H1 (cell line): ENCODE measurements around the gene FBLN2. TPM values are rescaled to one million over a fixed set of nuclear protein-coding genes. Genes with fewer than 3 reads are reported as not detected.

Experiments used
- CTCF ChIA-PET: fragments of 300-600 bp; sonication (Branson Sonifier 250); formaldehyde crosslinking; loops from one replicate; lab custom pipeline; 2021; ENCODE audit not compliant: partially characterized antibody; lab: Charles Lee
- POLR2A ChIA-PET: fragments of 300-600 bp; sonication (Branson Sonifier 250); formaldehyde crosslinking; loops from one replicate; lab custom pipeline; 2021; ENCODE audit warnings: inconsistent platforms; ENCODE audit not compliant: partially characterized antibody; lab: Charles Lee
- DNase-seq, 2 experiments: peaks; one replicate each; pipeline versions ENCODE4 v3.0.0 to v3.0.0-alpha.2; 2010 to 2022; ENCODE audit warnings: low spot score in 2 of 2, low read depth in 1 of 2, mixed read lengths in 1 of 2
- FAIRE-seq: peaks from 2 replicates; lab custom pipeline; 2011; peaks lifted over from hg19 to GRCh38; lab: Jason Lieb, UNC
- H2AFZ ChIP-seq: 2 replicates; pipeline ENCODE4 v1.8.1; 2012; ENCODE audit warnings: low read length, inconsistent platforms
- H2AK5ac ChIP-seq: 2 replicates; pipeline ENCODE4 v1.6.1; 2013; ENCODE audit warnings: low read depth, low read length
- H2BK120ac ChIP-seq: replicated peaks from 2 replicates; pipeline ENCODE3; 2013; ENCODE audit warnings: low read depth, low read length, inconsistent platforms
- H2BK12ac ChIP-seq: 2 replicates; pipeline ENCODE4 v1.6.1; 2013; ENCODE audit warnings: low read depth, low read length
- H2BK15ac ChIP-seq: 2 replicates; pipeline ENCODE4 v1.6.1; 2013; ENCODE audit warnings: low read length
- H2BK20ac ChIP-seq: 2 replicates; pipeline ENCODE4 v1.6.1; 2013; ENCODE audit warnings: low read length
- H2BK5ac ChIP-seq: 2 replicates; pipeline ENCODE4 v1.6.1; 2013; ENCODE audit warnings: low read depth, low read length
- H3K14ac ChIP-seq: 2 replicates; pipeline ENCODE4 v1.6.1; 2013; ENCODE audit warnings: inconsistent platforms; ENCODE audit not compliant: insufficient read length
- H3K18ac ChIP-seq: 2 replicates; pipeline ENCODE4 v1.6.1; 2013; ENCODE audit warnings: low read length; ENCODE audit errors: extremely low read depth
- H3K23ac ChIP-seq: 2 replicates; pipeline ENCODE4 v1.6.1; 2013; ENCODE audit warnings: inconsistent platforms; ENCODE audit not compliant: insufficient read length
- H3K23me2 ChIP-seq: 2 replicates; pipeline ENCODE4 v1.6.1; 2013; ENCODE audit warnings: low read depth, low read length
- H3K27ac ChIP-seq: 2 replicates; pipeline ENCODE4 v1.6.1; 2011; ENCODE audit warnings: low read depth, low read length, inconsistent platforms
- H3K27me3 ChIP-seq, 4 experiments: replicated peaks in 1 of 4; 1 replicate in 1 of 4; 2 replicates in 3 of 4; pipeline versions ENCODE4 v1.6.1 to v1.8.1; 2011 to 2013; ENCODE audit warnings: low read length in 3 of 4, mild to moderate bottlenecking in 3 of 4, inconsistent platforms in 2 of 4, mixed read lengths in 2 of 4, moderate library complexity in 1 of 4; ENCODE audit not compliant: control insufficient read depth in 3 of 4, insufficient read depth in 3 of 4; ENCODE audit errors: extremely low read depth in 1 of 4
- H3K36me3 ChIP-seq, 4 experiments: 2 replicates each; pipeline versions ENCODE4 v1.6.1 to v1.8.1; 2011 to 2013; ENCODE audit warnings: mild to moderate bottlenecking in 4 of 4, low read length in 3 of 4, moderate library complexity in 2 of 4, control low read depth in 1 of 4, inconsistent platforms in 1 of 4; ENCODE audit not compliant: insufficient read depth in 4 of 4, control insufficient read depth in 2 of 4
- H3K4ac ChIP-seq: replicated peaks from 2 replicates; pipeline ENCODE3; 2013; ENCODE audit warnings: low read length, low read depth, mixed read lengths, inconsistent platforms; ENCODE audit not compliant: insufficient read length
- H3K4me1 ChIP-seq, 4 experiments: replicated peaks in 1 of 4; 1 replicate in 1 of 4; 2 replicates in 3 of 4; pipeline versions ENCODE4 v1.6.1 to v1.8.1; 2011 to 2013; ENCODE audit warnings: low read length in 3 of 4, inconsistent platforms in 2 of 4, mixed read lengths in 1 of 4; ENCODE audit not compliant: insufficient read depth in 4 of 4, control insufficient read depth in 3 of 4
- H3K4me2 ChIP-seq, 2 experiments: 2 replicates each; pipeline versions ENCODE4 v1.6.1 to v1.8.1; 2011 to 2013; ENCODE audit warnings: low read depth in 2 of 2, low read length in 2 of 2, control low read depth in 1 of 2, inconsistent platforms in 1 of 2, mild to moderate bottlenecking in 1 of 2; ENCODE audit not compliant: insufficient read depth in 1 of 2
- H3K4me3 ChIP-seq, 4 experiments: fragments of 200-600, 300-600 bp in 1 of 4; sonication (generic), shearing (Covaris generic), sonication (Bioruptor Twin) in 1 of 4; 2 replicates each; pipeline versions ENCODE4 v1.5.1 to v1.8.1; 2011 to 2016; ENCODE audit warnings: low read length in 4 of 4, low read depth in 3 of 4, control low read depth in 2 of 4, inconsistent platforms in 2 of 4, mild to moderate bottlenecking in 2 of 4, mixed read lengths in 1 of 4, moderate library complexity in 1 of 4; ENCODE audit not compliant: insufficient read depth in 2 of 4; ENCODE audit errors: extremely low read depth in 1 of 4
- H3K56ac ChIP-seq: replicated peaks from 2 replicates; pipeline ENCODE3; 2013; ENCODE audit warnings: low read depth, mild to moderate bottlenecking, mixed read lengths, low read length, inconsistent platforms; ENCODE audit not compliant: insufficient read length
- H3K79me1 ChIP-seq: 2 replicates; pipeline ENCODE4 v1.6.1; 2013; ENCODE audit warnings: low read depth, low read length, control low read depth
- H3K79me2 ChIP-seq, 2 experiments: 2 replicates each; pipeline versions ENCODE4 v1.6.1 to v1.8.1; 2012 to 2013; ENCODE audit warnings: low read length in 2 of 2, mild to moderate bottlenecking in 2 of 2, inconsistent platforms in 1 of 2; ENCODE audit not compliant: insufficient read depth in 2 of 2, control insufficient read depth in 1 of 2
- H3K9ac ChIP-seq, 4 experiments: replicated peaks in 1 of 4; 1 replicate in 1 of 4; 2 replicates in 3 of 4; pipeline versions ENCODE4 v1.6.1 to v1.8.1; 2011 to 2013; ENCODE audit warnings: low read depth in 3 of 4, low read length in 3 of 4, control low read depth in 2 of 4, mild to moderate bottlenecking in 2 of 4, moderate library complexity in 2 of 4, inconsistent platforms in 1 of 4; ENCODE audit errors: extremely low read depth in 1 of 4
- H3K9me3 ChIP-seq, 2 experiments: 2 replicates each; pipeline versions ENCODE4 v1.6.1 to v1.8.1; 2012 to 2013; ENCODE audit warnings: mild to moderate bottlenecking in 2 of 2, moderate library complexity in 2 of 2, control low read depth in 1 of 2, inconsistent platforms in 1 of 2, low read depth in 1 of 2, low read length in 1 of 2, mixed read lengths in 1 of 2; ENCODE audit not compliant: insufficient read depth in 2 of 2
- H4K20me1 ChIP-seq, 2 experiments: replicated peaks in 1 of 2; 2 replicates each; pipeline versions ENCODE3 to v1.8.1; 2011 to 2013; ENCODE audit warnings: inconsistent platforms in 2 of 2, low read length in 2 of 2, mild to moderate bottlenecking in 1 of 2; ENCODE audit not compliant: insufficient read depth in 2 of 2, control insufficient read depth in 1 of 2
- H4K5ac ChIP-seq: 2 replicates; pipeline ENCODE4 v1.6.1; 2013; ENCODE audit warnings: low read length, low read depth, mixed read lengths, inconsistent platforms; ENCODE audit not compliant: insufficient read length
- H4K8ac ChIP-seq: 2 replicates; pipeline ENCODE4 v1.8.0; 2013; ENCODE audit warnings: mild to moderate bottlenecking, moderate library complexity, low read length, inconsistent platforms; ENCODE audit not compliant: insufficient read depth; ENCODE audit errors: extremely low read depth
- H4K91ac ChIP-seq: replicated peaks from 2 replicates; pipeline ENCODE3; 2013; ENCODE audit warnings: low read length, mixed read lengths, inconsistent platforms; ENCODE audit not compliant: insufficient read length
- CREB1 ChIP-seq: IDR thresholded peaks from 2 replicates; pipeline ENCODE4 v1.6.1; 2012; ENCODE audit warnings: inconsistent platforms
- GTF2F1 ChIP-seq: IDR thresholded peaks from 2 replicates; pipeline ENCODE4 v1.6.1; 2012; ENCODE audit warnings: low read depth, low read length, improper control_type of control experiment, borderline replicate concordance
- TEAD4 ChIP-seq: IDR thresholded peaks from 2 replicates; pipeline ENCODE4 v1.6.1; 2012; ENCODE audit warnings: low read depth, low read length, inconsistent platforms, mixed read lengths
- WGBS, 2 experiments: shearing (Covaris generic) in 1 of 2; methylation state at CpG; one replicate each; pipeline versions ENCODE4 v1.1.6 to v1.1.7; 2013 to 2015; ENCODE audit warnings: low lambda C conversion rate in 2 of 2, mixed read lengths in 2 of 2, inconsistent platforms in 1 of 2, low coverage in 1 of 2, missing lambda C conversion rate in 1 of 2; ENCODE audit not compliant: insufficient replicate concordance in 2 of 2, insufficient coverage in 1 of 2, insufficient read length in 1 of 2; ENCODE audit errors: extremely low coverage in 1 of 2, missing lambda C conversion rate in 1 of 2; 5-methylcytosine and 5-hydroxymethylcytosine counted together
- polyA plus RNA-seq, 7 experiments: library from polyadenylated mRNA; depleted of rRNA in 3 of 7; stranded (reverse) in 5 of 7; unstranded in 2 of 7; fragments of >200 nt in 5 of 7; fragments of 200-250 nt in 2 of 7; gene quantifications; 1 replicate in 5 of 7; 2 replicates in 1 of 7; 4 replicates in 1 of 7; pipeline versions ENCODE4 v1.2.1 to v1.2.3, GENCODE V29; 2011 to 2013; ENCODE audit warnings: missing spikeins in 2 of 7, mixed read lengths in 2 of 7
- total RNA-seq: library from RNA; stranded (reverse); fragmentation: NEBNext Ultra II Directional; extraction: Animal tissue kit (Norgen Biotek cat#: 25700); gene quantifications from 2 replicates; pipeline ENCODE4 v1.2.1, GENCODE V29; 2021

The FBLN2 gene
- total and polyA plus RNA-seq, 2 of the 8 experiments (the other 6 are each of a cell fraction or from before 2014, with no cell fraction given), result 17.4 to 24.2 TPM

GRCh38 chr3:13545952-13546454, 2.9 kb upstream of the FBLN2 start:
- Histone ChIP-seq H2AFZ (no peak overlapping the region), H4K5ac (no peak overlapping the region), H2BK15ac (no peak overlapping the region), H2BK5ac (no peak overlapping the region), H2BK120ac (no peak overlapping the region), H3K9ac (no peak overlapping the region), H3K79me1 (no peaks in the 10 kb centered on the region), H3K79me2 (no peaks in the 10 kb centered on the region), H4K20me1 (peaks cover 0 to 1% of the 10 kb centered on the region in 2 experiments), H3K14ac (no peak overlapping the region), H2BK20ac (no peak overlapping the region), H3K56ac (no peak overlapping the region), H3K9me3 (no peaks in the 10 kb centered on the region), H3K4ac (no peak overlapping the region), H3K36me3 (no peaks in the 10 kb centered on the region), H3K27me3 (peaks cover 0 to 22% (median 18%) of the 10 kb centered on the region in 4 experiments; a peak in 6 of 7 replicates), H3K18ac (no peak overlapping the region), H2AK5ac (no peak overlapping the region), H3K4me1 (peaks cover 0 to 28% (median 9%) of the 10 kb centered on the region in 4 experiments; a peak in 6 of 7 replicates), H3K27ac (no peak overlapping the region), H3K4me3 (no peak overlapping the region), H4K8ac (no peak overlapping the region), H3K23ac (no peak overlapping the region), H2BK12ac (no peak overlapping the region), H3K23me2 (peaks cover 2% of the 10 kb centered on the region; the same call in 1 of the 2 replicates), H4K91ac (no peak overlapping the region), H3K4me2 (no peak overlapping the region)
- WGBS, 2 experiments, result 87% methylated on average over 9 of the region's 9 CpGs; no CpG with 5 or more reads in 1 of the 2 experiments
- FAIRE-seq (no peak), DNase-seq (no peak)
- CTCF ChIA-PET, result interaction anchor here (1.2 to 51.2 kb wide), 4 partner anchors 8 to 39 kb away, joined by 4 to 856 read pairs (median 8); no protein-coding TSS in a partner anchor
- POLR2A ChIA-PET, result interaction anchor here (1.4 kb wide), 1 partner anchor 10 kb away, joined by 3 read pairs; no protein-coding TSS in a partner anchor
- TF ChIP-seq CREB1, result no peak
- TF ChIP-seq TEAD4, result no peak
- no peak for TF ChIP-seq GTF2F1
